Sigmoid colon (tissue), 7 donors: Measurements from ENCODE around the gene NTN3. TPM values are rescaled to one million over a fixed set of nuclear protein-coding genes. Genes with fewer than 3 reads are reported as not detected.

Experiments used
- DNase-seq: peaks from one replicate; pipeline ENCODE4 v3.0.0-alpha.2; 2019
- H3K27ac ChIP-seq, 4 donors: fragments of 200-600 bp; sonication (generic); one replicate each; pipeline ENCODE4 v1.5.1; 2016 to 2019; ENCODE audit warnings: mild to moderate bottlenecking in 1 of 4
- H3K27me3 ChIP-seq, 3 donors: fragments of 200-600 bp; sonication (generic); one replicate each; pipeline ENCODE4 v1.5.1; 2019; ENCODE audit warnings: mild to moderate bottlenecking in 1 of 3
- H3K36me3 ChIP-seq, 4 donors: fragments of 200-600 bp; sonication (generic); one replicate each; pipeline ENCODE4 v1.5.1; 2016 to 2019
- H3K4me1 ChIP-seq, 4 donors: fragments of 200-600 bp; sonication (generic); one replicate each; pipeline ENCODE4 v1.5.1; 2017 to 2019
- H3K4me3 ChIP-seq, 4 donors: fragments of 200-600 bp; sonication (generic); one replicate each; pipeline ENCODE4 v1.5.1; 2017 to 2019; ENCODE audit warnings: mild to moderate bottlenecking in 2 of 4, moderate library complexity in 1 of 4
- H3K9me3 ChIP-seq, 4 donors: fragments of 200-600 bp in 3 of 4; sonication (generic) in 3 of 4; one replicate each; pipeline versions ENCODE4 v1.5.1 to v1.6.1; 2013 to 2019
- CTCF ChIP-seq, 4 experiments: fragments of 450-650 bp in 3 of 4; fragments of 200-600 bp in 1 of 4; IDR thresholded peaks; one replicate each; pipeline ENCODE4 v1.5.1; 2016 to 2019; ENCODE audit warnings: antibody characterized with exemption in 4 of 4, mild to moderate bottlenecking in 3 of 4, moderate library complexity in 2 of 4
- EP300 ChIP-seq, 4 donors: sonication (generic); formaldehyde crosslinking; IDR thresholded peaks; one replicate each; pipeline ENCODE4 v1.6.1; 2017; ENCODE audit warnings: antibody characterized with exemption in 4 of 4
- POLR2A ChIP-seq, 2 donors: fragments of 450-650 bp; IDR thresholded peaks; one replicate each; pipeline ENCODE4 v1.6.1; 2016; ENCODE audit warnings: antibody characterized with exemption in 2 of 2, mild to moderate bottlenecking in 2 of 2, moderate library complexity in 2 of 2
- POLR2AphosphoS5 ChIP-seq, 4 donors: sonication (generic); formaldehyde crosslinking; IDR thresholded peaks; one replicate each; pipeline ENCODE4 v1.6.1; 2017; ENCODE audit warnings: antibody characterized with exemption in 4 of 4
- WGBS, 2 donors: extraction: QIAGEN DNeasy Blood & Tissue Kit; methylation state at CpG; one replicate each; pipeline ENCODE4 v1.1.7; 2013; 5-methylcytosine and 5-hydroxymethylcytosine counted together
- intact Hi-C: fragments of 100-400 bp; cut with DNase I; formaldehyde crosslinking; loops from one replicate; pipeline ENCODE4 v1.15.1; 2023
- polyA plus RNA-seq, 3 donors: library from polyadenylated mRNA; stranded (reverse); fragments of 200-250 nt; gene quantifications; one replicate each; pipeline ENCODE4 v1.2.3, GENCODE V29; 2013
- total RNA-seq, 4 donors: library from RNA; depleted of rRNA; stranded (reverse); fragments of >200 nt; gene quantifications; one replicate each; pipeline ENCODE4 v1.1.0, GENCODE V29; 2016
- donor health status: healthy with polysubstance abuse.
- donor health status: Bipolar disorder and iron deficiency.
- donor health status: healthy.

Gene NTN3
- total and polyA plus RNA-seq, 7 donors = 0.13 to 0.83 TPM; not detected in 5

GRCh38 chr16:2487517-2487842, 16.4 kb downstream of the NTN3 start:
- Histone ChIP-seq H3K4me1 (peaks cover 0 to 23% (median 20%) of the 10 kb centered on the region in 4 donors), H3K27ac (no peak overlapping the region), H3K4me3 (no peak overlapping the region), H3K9me3 (no peaks in the 10 kb centered on the region), H3K27me3 (no peaks in the 10 kb centered on the region), H3K36me3 (peaks cover 0 to 8% (median 0%) of the 10 kb centered on the region in 4 donors)
- no peak for DNase-seq
- no peak for TF ChIP-seq POLR2A (IDR thresholded peaks at IDR 0.05)
- TF ChIP-seq CTCF (IDR thresholded peaks at IDR 0.05) = no peak
- no peak for TF ChIP-seq POLR2AphosphoS5 (IDR thresholded peaks at IDR 0.05)
- TF ChIP-seq EP300 (IDR thresholded peaks at IDR 0.05) = no peak
- intact Hi-C loops = no loop called here
- 59 to 77% methylated on average over 8 of the region's 8 CpGs for WGBS, 2 donors

- Histone ChIP-seq H3K27me3 (no peaks in the 10 kb centered on the region), H3K27ac (no peak overlapping the region), H3K4me1 (peaks cover 0 to 17% (median 14%) of the 10 kb centered on the region in 4 donors), H3K36me3 (peaks cover 0 to 8% (median 0%) of the 10 kb centered on the region in 4 donors), H3K4me3 (no peak overlapping the region), H3K9me3 (no peaks in the 10 kb centered on the region)
- TF ChIP-seq POLR2A (IDR thresholded peaks at IDR 0.05) = no peak
- no peak for TF ChIP-seq CTCF (IDR thresholded peaks at IDR 0.05)
- TF ChIP-seq EP300 (IDR thresholded peaks at IDR 0.05) = no peak
- TF ChIP-seq POLR2AphosphoS5 (IDR thresholded peaks at IDR 0.05) = no peak
- intact Hi-C loops = no loop called here
- WGBS, 2 donors = 63 to 87% methylated on average over 15 of the region's 15 CpGs
- no peak for DNase-seq
Measured at GRCh38 chr16:2487903-2488531, 16.9 kb downstream of the NTN3 start.

GRCh38 chr16:2489581-2489980, 18.5 kb downstream of the NTN3 start:
- Histone ChIP-seq H3K36me3 (peaks cover 0 to 8% (median 0%) of the 10 kb centered on the region in 4 donors), H3K9me3 (no peaks in the 10 kb centered on the region), H3K4me1 (peaks cover 0 to 2% (median 0%) of the 10 kb centered on the region in 4 donors), H3K4me3 (no peak overlapping the region), H3K27me3 (no peaks in the 10 kb centered on the region), H3K27ac (no peak overlapping the region)
- WGBS, 2 donors = 94 to 96% methylated on average over 16 of the region's 16 CpGs
- TF ChIP-seq EP300 (IDR thresholded peaks at IDR 0.05) (no peak), CTCF (IDR thresholded peaks at IDR 0.05) (no peak), POLR2A (IDR thresholded peaks at IDR 0.05) (no peak), POLR2AphosphoS5 (IDR thresholded peaks at IDR 0.05) (no peak)
- no peak for DNase-seq
- intact Hi-C loops = no loop called here

GRCh38 chr16:2490190-2491105, 19.4 kb downstream of the NTN3 start:
- intact Hi-C loops = no loop called here
- TF ChIP-seq CTCF (IDR thresholded peaks at IDR 0.05) (no peak), POLR2AphosphoS5 (IDR thresholded peaks at IDR 0.05) (no peak), EP300 (IDR thresholded peaks at IDR 0.05) (no peak), POLR2A (IDR thresholded peaks at IDR 0.05) (no peak)
- 84 to 91% methylated on average over 23 of the region's 23 CpGs for WGBS, 2 donors
- DNase-seq = no peak
- no peaks in the 10 kb centered on the region for H3K4me1 ChIP-seq
- H3K9me3 ChIP-seq = no peaks in the 10 kb centered on the region
- no peaks in the 10 kb centered on the region for H3K27me3 ChIP-seq
- H3K4me3 ChIP-seq = no peak overlapping the region
- H3K36me3 ChIP-seq = peaks cover 0 to 8% (median 0%) of the 10 kb centered on the region in 4 donors
- H3K27ac ChIP-seq = no peak overlapping the region
